ENCODE data around the gene KREMEN1.

The KREMEN1 gene

GRCh38 chr22:29139965-29140782, 67.3 kb downstream of the KREMEN1 start:
- Histone ChIP-seq H3K27me3 (ENCODE audit: low read depth, low read length) (no peaks in the 10 kb centered on the region), H3K9me3 (ENCODE audit: control insufficient read depth in 1 of 2, low read length in 2 of 2) (no peaks in the 10 kb centered on the region), H3K4me1 (ENCODE audit: control insufficient read depth in 1 of 2, insufficient read depth in 2 of 2, low read length in 2 of 2) (no peaks in the 10 kb centered on the region), H3K27ac (ENCODE audit: low read length) (no peak overlapping the region), H3K36me3 (ENCODE audit: control insufficient read depth in 1 of 2, insufficient read depth in 2 of 2, low read length in 2 of 2) (peaks cover 25 to 38% of the 10 kb centered on the region in 2 donors), H3K4me3 (ENCODE audit: low read depth in 1 of 2, low read length in 2 of 2) (no peak overlapping the region)

- H3K9me3 ChIP-seq (ENCODE audit: control insufficient read depth in 1 of 2, low read length in 2 of 2), result no peaks in the 10 kb centered on the region
- H3K4me3 ChIP-seq (ENCODE audit: low read depth in 1 of 2, low read length in 2 of 2), result no peak overlapping the region
- H3K36me3 ChIP-seq (ENCODE audit: control insufficient read depth in 1 of 2, insufficient read depth in 2 of 2, low read length in 2 of 2), result peaks cover 25 to 38% of the 10 kb centered on the region in 2 donors
- H3K27ac ChIP-seq (ENCODE audit: low read length), result no peak overlapping the region
- no peaks in the 10 kb centered on the region for H3K4me1 ChIP-seq (ENCODE audit: control insufficient read depth in 1 of 2, insufficient read depth in 2 of 2, low read length in 2 of 2)
- no peaks in the 10 kb centered on the region for H3K27me3 ChIP-seq (ENCODE audit: low read depth, low read length)
Observed at GRCh38 chr22:29141078-29141688, 68.3 kb downstream of the KREMEN1 start.

- Histone ChIP-seq H3K36me3 (ENCODE audit: control insufficient read depth in 1 of 2, insufficient read depth in 2 of 2, low read length in 2 of 2) (peaks cover 22 to 35% of the 10 kb centered on the region in 2 donors), H3K9me3 (ENCODE audit: control insufficient read depth in 1 of 2, low read length in 2 of 2) (no peaks in the 10 kb centered on the region), H3K4me1 (ENCODE audit: control insufficient read depth in 1 of 2, insufficient read depth in 2 of 2, low read length in 2 of 2) (no peaks in the 10 kb centered on the region), H3K27me3 (ENCODE audit: low read depth, low read length) (no peaks in the 10 kb centered on the region), H3K27ac (ENCODE audit: low read length) (no peak overlapping the region), H3K4me3 (ENCODE audit: low read depth in 1 of 2, low read length in 2 of 2) (no peak overlapping the region)
Observed at GRCh38 chr22:29142116-29142515, 69.3 kb downstream of the KREMEN1 start.

GRCh38 chr22:29143941-29144785, 71.3 kb downstream of the KREMEN1 start:
- no peaks in the 10 kb centered on the region for H3K27me3 ChIP-seq (ENCODE audit: low read depth, low read length)
- H3K27ac ChIP-seq (ENCODE audit: low read length), result no peak overlapping the region
- H3K9me3 ChIP-seq (ENCODE audit: control insufficient read depth in 1 of 2, low read length in 2 of 2), result no peaks in the 10 kb centered on the region
- H3K4me3 ChIP-seq (ENCODE audit: low read depth in 1 of 2, low read length in 2 of 2), result no peak overlapping the region
- H3K4me1 ChIP-seq (ENCODE audit: control insufficient read depth in 1 of 2, insufficient read depth in 2 of 2, low read length in 2 of 2), result no peaks in the 10 kb centered on the region
- H3K36me3 ChIP-seq (ENCODE audit: control insufficient read depth in 1 of 2, insufficient read depth in 2 of 2, low read length in 2 of 2), result peaks cover 13 to 17% of the 10 kb centered on the region in 2 donors

GRCh38 chr22:29144786-29145160, 71.9 kb downstream of the KREMEN1 start:
- H3K4me1 ChIP-seq (ENCODE audit: control insufficient read depth in 1 of 2, insufficient read depth in 2 of 2, low read length in 2 of 2), result no peaks in the 10 kb centered on the region

GRCh38 chr22:29145321-29146072, 72.7 kb downstream of the KREMEN1 start:
- no peaks in the 10 kb centered on the region for H3K27me3 ChIP-seq (ENCODE audit: low read depth, low read length)
- peaks cover 0 to 5% of the 10 kb centered on the region in 2 donors for H3K4me1 ChIP-seq (ENCODE audit: control insufficient read depth in 1 of 2, insufficient read depth in 2 of 2, low read length in 2 of 2)
- H3K27ac ChIP-seq (ENCODE audit: low read length), result no peak overlapping the region
- no peak overlapping the region for H3K4me3 ChIP-seq (ENCODE audit: low read depth in 1 of 2, low read length in 2 of 2)
- no peaks in the 10 kb centered on the region for H3K9me3 ChIP-seq (ENCODE audit: control insufficient read depth in 1 of 2, low read length in 2 of 2)
- peaks cover 7 to 10% of the 10 kb centered on the region in 2 donors for H3K36me3 ChIP-seq (ENCODE audit: control insufficient read depth in 1 of 2, insufficient read depth in 2 of 2, low read length in 2 of 2)

More at GRCh38 chr22:29144786-29145160, 71.9 kb downstream of the KREMEN1 start:
- Histone ChIP-seq H3K9me3 (ENCODE audit: control insufficient read depth in 1 of 2, low read length in 2 of 2) (no peaks in the 10 kb centered on the region), H3K27me3 (ENCODE audit: low read depth, low read length) (no peaks in the 10 kb centered on the region), H3K36me3 (ENCODE audit: control insufficient read depth in 1 of 2, insufficient read depth in 2 of 2, low read length in 2 of 2) (peaks cover 10 to 14% of the 10 kb centered on the region in 2 donors), H3K4me3 (ENCODE audit: low read depth in 1 of 2, low read length in 2 of 2) (no peak overlapping the region), H3K27ac (ENCODE audit: low read length) (no peak overlapping the region)

- H3K27me3 ChIP-seq (ENCODE audit: low read depth, low read length), result no peaks in the 10 kb centered on the region
- peaks cover 7 to 10% of the 10 kb centered on the region in 2 donors for H3K36me3 ChIP-seq (ENCODE audit: control insufficient read depth in 1 of 2, insufficient read depth in 2 of 2, low read length in 2 of 2)
- H3K27ac ChIP-seq (ENCODE audit: low read length), result no peak overlapping the region
- no peak overlapping the region for H3K4me3 ChIP-seq (ENCODE audit: low read depth in 1 of 2, low read length in 2 of 2)
- H3K9me3 ChIP-seq (ENCODE audit: control insufficient read depth in 1 of 2, low read length in 2 of 2), result no peaks in the 10 kb centered on the region
- H3K4me1 ChIP-seq (ENCODE audit: control insufficient read depth in 1 of 2, insufficient read depth in 2 of 2, low read length in 2 of 2), result peaks cover 0 to 5% of the 10 kb centered on the region in 2 donors
Observed at GRCh38 chr22:29146091-29146560, 73.3 kb downstream of the KREMEN1 start.

- H3K4me3 ChIP-seq (ENCODE audit: low read depth in 1 of 2, low read length in 2 of 2), result no peak overlapping the region
- H3K27me3 ChIP-seq (ENCODE audit: low read depth, low read length), result no peaks in the 10 kb centered on the region
- no peaks in the 10 kb centered on the region for H3K9me3 ChIP-seq (ENCODE audit: control insufficient read depth in 1 of 2, low read length in 2 of 2)
- peaks cover 0 to 5% of the 10 kb centered on the region in 2 donors for H3K4me1 ChIP-seq (ENCODE audit: control insufficient read depth in 1 of 2, insufficient read depth in 2 of 2, low read length in 2 of 2)
- no peak overlapping the region for H3K27ac ChIP-seq (ENCODE audit: low read length)
- H3K36me3 ChIP-seq (ENCODE audit: control insufficient read depth in 1 of 2, insufficient read depth in 2 of 2, low read length in 2 of 2), result peaks cover 5 to 10% of the 10 kb centered on the region in 2 donors
Observed at GRCh38 chr22:29146771-29147170, 73.9 kb downstream of the KREMEN1 start.

- Histone ChIP-seq H3K4me1 (ENCODE audit: control insufficient read depth in 1 of 2, insufficient read depth in 2 of 2, low read length in 2 of 2) (peaks cover 0 to 11% of the 10 kb centered on the region in 2 donors), H3K9me3 (ENCODE audit: control insufficient read depth in 1 of 2, low read length in 2 of 2) (no peaks in the 10 kb centered on the region), H3K27me3 (ENCODE audit: low read depth, low read length) (no peaks in the 10 kb centered on the region), H3K36me3 (ENCODE audit: control insufficient read depth in 1 of 2, insufficient read depth in 2 of 2, low read length in 2 of 2) (peaks cover 0 to 10% of the 10 kb centered on the region in 2 donors), H3K27ac (ENCODE audit: low read length) (no peak overlapping the region), H3K4me3 (ENCODE audit: low read depth in 1 of 2, low read length in 2 of 2) (no peak overlapping the region)
Observed at GRCh38 chr22:29147331-29147899, 74.6 kb downstream of the KREMEN1 start.

GRCh38 chr22:29148036-29148435, 75.2 kb downstream of the KREMEN1 start:
- H3K36me3 ChIP-seq (ENCODE audit: control insufficient read depth in 1 of 2, insufficient read depth in 2 of 2, low read length in 2 of 2), result peaks cover 0 to 10% of the 10 kb centered on the region in 2 donors
- no peak overlapping the region for H3K4me3 ChIP-seq (ENCODE audit: low read depth in 1 of 2, low read length in 2 of 2)
- no peak overlapping the region for H3K27ac ChIP-seq (ENCODE audit: low read length)
- no peaks in the 10 kb centered on the region for H3K9me3 ChIP-seq (ENCODE audit: control insufficient read depth in 1 of 2, low read length in 2 of 2)
- no peaks in the 10 kb centered on the region for H3K27me3 ChIP-seq (ENCODE audit: low read depth, low read length)
- peaks cover 0 to 14% of the 10 kb centered on the region in 2 donors for H3K4me1 ChIP-seq (ENCODE audit: control insufficient read depth in 1 of 2, insufficient read depth in 2 of 2, low read length in 2 of 2)

All from muscle layer of duodenum (tissue), 2 donors.